HK-2 (cell line): ENCODE data around the gene CLHC1.
"Not testable (repeated sequence)": the region's sequence is repeated elsewhere in the genome, so short reads cannot be mapped to it uniquely, and the experiment has no call there.

Experiments
- DNase-seq: peaks from one replicate; pipeline ENCODE4 v3.0.0-alpha.2; 2018; ENCODE audit not compliant: unreplicated experiment

CLHC1 gene

DNA sequence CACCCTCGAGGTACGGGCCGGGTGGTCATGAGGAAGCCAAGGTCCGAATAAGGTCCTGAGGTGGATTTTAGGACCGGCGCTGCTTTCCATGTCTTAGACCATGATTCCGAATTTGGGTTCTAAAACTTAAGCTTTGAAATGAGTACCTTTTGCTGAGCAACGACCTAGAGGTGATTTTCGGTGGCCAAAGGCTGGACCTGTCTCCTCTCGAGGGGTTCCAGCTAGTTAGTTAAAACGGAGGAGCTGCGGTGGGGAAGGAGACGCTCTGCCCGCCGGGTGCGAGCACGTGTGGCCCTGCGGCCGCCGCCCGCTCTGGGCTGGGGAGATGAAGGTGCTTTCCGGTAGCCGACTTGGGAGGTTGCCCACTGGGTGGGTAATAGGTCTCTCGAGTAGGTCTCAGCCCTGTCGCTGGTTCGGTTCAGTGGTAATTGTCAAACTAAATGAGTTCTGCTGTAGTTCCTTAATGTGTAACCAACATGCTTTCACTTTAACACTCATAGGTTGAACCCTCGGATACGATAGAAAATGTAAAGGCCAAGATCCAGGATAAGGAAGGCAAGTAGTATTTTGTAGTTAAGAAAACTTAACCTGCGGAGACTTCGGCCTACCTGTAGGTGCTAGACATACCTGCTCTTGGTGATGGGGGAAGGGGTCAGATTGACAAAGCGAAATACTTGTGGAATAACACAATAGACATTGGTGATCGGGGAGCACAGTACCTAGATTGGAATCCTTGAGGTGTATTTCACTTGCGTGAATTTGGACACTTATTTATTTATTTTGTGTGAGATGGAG, 967 bp upstream of the CLHC1 start:
- DNase-seq, result peak; percentile 35

GRCh38 chr2:55231546-55232083, 478 bp downstream of the CLHC1 start:
- no peak for DNase-seq

GRCh38 chr2:55230551-55230950, 1.5 kb downstream of the CLHC1 start:
- no peak for DNase-seq

DNA sequence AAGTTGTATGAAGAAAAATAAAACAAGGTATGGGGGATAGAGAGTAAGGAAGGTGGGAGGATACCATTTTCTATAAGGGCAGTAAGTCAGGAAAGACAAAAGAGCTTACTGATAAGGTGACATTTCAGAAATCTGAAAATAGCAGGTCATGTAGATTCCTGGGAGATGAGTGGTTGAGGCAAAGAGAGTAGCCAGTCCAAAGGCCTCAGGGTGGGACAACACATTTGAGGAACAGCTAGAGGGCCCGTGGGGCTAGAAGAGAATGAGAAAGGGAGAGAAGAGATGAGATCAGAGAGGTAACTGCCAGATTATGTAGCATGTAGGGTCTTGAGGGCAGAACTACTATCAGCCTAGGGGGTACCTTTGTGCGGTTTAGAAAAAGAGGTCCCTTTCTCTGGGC, 2.9 kb downstream of the CLHC1 start:
- no peak for DNase-seq

- no peak for DNase-seq
Observed at GRCh38 chr2:55228226-55228563, 3.9 kb downstream of the CLHC1 start.

DNA sequence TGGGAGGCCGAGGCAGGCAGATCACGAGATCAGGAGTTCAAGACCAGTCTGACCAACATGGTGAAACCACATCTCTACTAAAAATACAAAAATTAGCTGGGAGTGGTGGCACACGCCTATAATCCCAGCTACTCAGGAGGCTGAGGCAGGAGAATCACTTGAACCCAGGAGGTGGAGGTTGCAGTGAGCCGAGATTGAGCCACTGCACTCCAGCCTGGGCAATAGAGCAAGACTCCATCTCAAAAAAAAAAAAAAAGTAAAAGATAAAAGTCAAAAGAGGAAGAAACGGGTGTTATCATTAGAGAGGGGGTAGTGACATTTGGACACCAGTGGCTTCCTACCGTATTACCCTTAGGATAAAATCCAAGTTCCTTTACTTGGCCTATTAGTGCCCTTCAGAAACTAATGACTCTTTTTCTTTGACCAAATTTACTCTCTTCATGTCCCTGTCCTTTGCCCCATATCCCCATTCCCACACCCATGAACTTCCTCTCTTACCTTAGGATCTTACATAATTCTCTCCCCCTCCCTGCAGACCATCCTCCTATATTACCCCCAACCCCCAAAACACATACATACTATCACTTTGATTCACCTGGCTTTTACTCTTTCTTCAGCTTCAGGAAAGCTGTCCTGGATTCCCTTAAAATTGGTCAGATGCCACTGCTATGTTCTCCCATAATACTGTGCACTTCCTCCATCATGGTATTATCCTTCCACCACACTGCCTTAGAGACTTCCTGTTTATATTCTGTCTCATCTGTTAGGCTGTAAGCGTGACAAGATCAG, 4.5 kb downstream of the CLHC1 start:
- DNase-seq, result not testable (repeated sequence)

- no peak for DNase-seq
Observed at GRCh38 chr2:55225481-55226020, 6.5 kb downstream of the CLHC1 start.

- no peak for DNase-seq
Observed at GRCh38 chr2:55224761-55225261, 7.3 kb downstream of the CLHC1 start.

- no peak for DNase-seq
Observed at GRCh38 chr2:55223958-55224760, 7.9 kb downstream of the CLHC1 start.

DNA sequence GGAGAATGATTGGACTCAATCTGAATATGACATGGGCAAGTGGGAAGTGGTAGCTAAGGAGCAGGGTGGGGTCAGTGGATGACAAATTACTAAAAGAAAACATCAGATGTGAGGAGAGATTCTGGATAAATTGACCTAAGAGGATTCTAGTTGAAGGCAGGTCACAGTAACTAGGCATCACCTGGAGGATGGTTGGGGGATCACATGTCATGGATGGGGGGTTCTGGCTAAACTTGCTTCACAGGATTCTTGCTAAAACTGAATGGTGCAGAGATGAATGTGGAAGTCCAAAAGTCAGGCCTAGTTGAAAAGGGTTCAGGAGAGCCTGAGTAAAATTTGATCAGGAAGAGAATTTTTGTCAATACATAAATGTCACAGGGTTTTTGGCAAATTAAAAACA, 18.3 kb downstream of the CLHC1 start:
- no peak for DNase-seq

DNA sequence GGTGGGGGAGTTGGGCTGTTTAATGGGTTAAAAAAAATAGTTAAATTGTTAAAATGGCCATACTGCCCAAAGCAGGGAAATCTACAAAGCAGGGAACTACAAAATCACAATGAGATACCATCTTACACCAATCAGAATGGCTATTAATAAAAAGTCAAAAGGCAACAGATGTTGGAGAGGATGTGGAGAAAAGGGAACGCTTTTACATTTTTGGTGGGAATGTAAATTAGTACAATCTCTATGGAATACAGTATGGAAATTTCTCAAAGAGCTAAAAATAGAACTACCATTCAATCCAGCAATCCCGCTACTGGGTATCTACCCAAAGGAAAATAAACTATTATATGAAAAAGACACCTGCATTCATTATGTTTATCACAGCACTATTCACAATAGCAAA, 27.1 kb downstream of the CLHC1 start:
- DNase-seq, result no peak

- DNase-seq, result no peak
Observed at GRCh38 chr2:55204536-55204935, 27.6 kb downstream of the CLHC1 start.

- no peak for DNase-seq
Observed at GRCh38 chr2:55200416-55200815, 31.7 kb downstream of the CLHC1 start.

GRCh38 chr2:55196526-55196925, 35.6 kb downstream of the CLHC1 start:
- no peak for DNase-seq

DNA sequence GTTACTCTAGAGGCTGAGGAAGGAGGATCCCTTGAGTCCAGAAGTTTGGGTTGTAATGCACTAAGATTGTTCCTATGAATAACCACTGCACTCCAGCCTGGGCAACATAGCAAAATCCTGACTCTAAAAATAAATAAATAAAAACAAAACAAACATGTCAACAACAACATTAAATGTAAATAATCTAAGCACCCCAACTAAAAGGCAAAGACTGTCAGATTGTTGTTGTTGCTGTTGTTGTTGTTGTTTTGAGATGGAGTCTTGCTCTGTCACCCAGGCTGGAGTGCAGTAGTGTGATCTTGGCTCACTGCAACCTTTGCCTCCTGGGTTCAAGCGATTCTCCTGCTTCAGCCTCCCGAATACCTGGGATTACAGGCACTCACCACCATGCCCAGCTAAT, 40.2 kb downstream of the CLHC1 start:
- DNase-seq, result not testable (repeated sequence)

- DNase-seq, result not testable (repeated sequence)
Observed at GRCh38 chr2:55186837-55187236, 45.3 kb downstream of the CLHC1 start.

DNA sequence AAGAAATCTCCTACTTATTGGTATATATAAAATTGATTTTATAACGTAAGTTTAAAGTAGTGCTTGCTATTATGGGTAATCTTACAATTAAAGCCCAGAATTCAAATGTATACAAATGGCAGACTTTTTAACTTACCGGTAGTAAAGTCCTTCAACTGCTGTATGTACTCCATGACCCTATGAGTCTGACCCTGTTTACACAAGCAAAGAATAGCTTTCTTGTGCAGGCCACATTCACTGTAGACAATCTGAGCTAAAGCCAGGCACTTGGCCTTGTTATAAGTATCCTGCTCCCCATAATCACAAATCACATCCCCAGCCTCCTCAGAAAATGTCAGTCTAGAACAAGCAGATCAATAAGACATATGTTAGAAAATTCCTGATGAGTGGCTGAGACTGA, 51.7 kb downstream of the CLHC1 start:
- no peak for DNase-seq

GRCh38 chr2:55176094-55176415, 56.0 kb downstream of the CLHC1 start:
- no peak for DNase-seq

GRCh38 chr2:55175254-55176093, 56.6 kb downstream of the CLHC1 start:
- no peak for DNase-seq

GRCh38 chr2:55173438-55174054, 58.5 kb downstream of the CLHC1 start:
- no peak for DNase-seq
